GM21423 (cell line): ENCODE results near the gene NUDT16.

Experiments
- ATAC-seq: cut with Tn5 transposase; IDR thresholded peaks from one replicate; pipeline ENCODE4 v1.9.1; 2021; ENCODE audit warnings: mild to moderate bottlenecking, moderate library complexity; ENCODE audit not compliant: unreplicated experiment

NUDT16 gene

GRCh38 chr3:131380821-131381444, 641 bp upstream of the NUDT16 start:
- peak; percentile 2 for ATAC-seq

- ATAC-seq, result no peak
Observed at GRCh38 chr3:131386429-131387165, 5.0 kb downstream of the NUDT16 start.

GRCh38 chr3:131387796-131388489, 6.4 kb downstream of the NUDT16 start:
- ATAC-seq, result no peak

- ATAC-seq, result no peak
Observed at GRCh38 chr3:131388490-131388799, 6.9 kb downstream of the NUDT16 start.

- no peak for ATAC-seq
Observed at GRCh38 chr3:131390331-131390730, 8.8 kb downstream of the NUDT16 start.

GRCh38 chr3:131393051-131393450, 11.5 kb downstream of the NUDT16 start:
- no peak for ATAC-seq

GRCh38 chr3:131393868-131394267, 12.3 kb downstream of the NUDT16 start:
- no peak for ATAC-seq

- no peak for ATAC-seq
Observed at GRCh38 chr3:131394400-131394799, 12.8 kb downstream of the NUDT16 start.

GRCh38 chr3:131396170-131396569, 14.6 kb downstream of the NUDT16 start:
- no peak for ATAC-seq

GRCh38 chr3:131397889-131398288, 16.3 kb downstream of the NUDT16 start:
- no peak for ATAC-seq

GRCh38 chr3:131401978-131402377, 20.4 kb downstream of the NUDT16 start:
- ATAC-seq, result no peak

- ATAC-seq, result no peak
Observed at GRCh38 chr3:131402391-131403039, 20.9 kb downstream of the NUDT16 start.

GRCh38 chr3:131403216-131403895, 21.8 kb downstream of the NUDT16 start:
- no peak for ATAC-seq

GRCh38 chr3:131405411-131405810, 23.8 kb downstream of the NUDT16 start:
- ATAC-seq, result no peak

- ATAC-seq, result no peak
Observed at GRCh38 chr3:131406274-131406673, 24.7 kb downstream of the NUDT16 start.

GRCh38 chr3:131417751-131418150, 36.2 kb downstream of the NUDT16 start:
- ATAC-seq, result no peak

- no peak for ATAC-seq
Observed at GRCh38 chr3:131421301-131421700, 39.7 kb downstream of the NUDT16 start.

- no peak for ATAC-seq
Observed at GRCh38 chr3:131421957-131422498, 40.5 kb downstream of the NUDT16 start.

GRCh38 chr3:131427226-131427625, 45.7 kb downstream of the NUDT16 start:
- ATAC-seq, result no peak

- ATAC-seq, result no peak
Observed at GRCh38 chr3:131431754-131432153, 50.2 kb downstream of the NUDT16 start.

GRCh38 chr3:131432441-131432840, 50.9 kb downstream of the NUDT16 start:
- no peak for ATAC-seq
